OCI-LY1 (cell line): ENCODE data around the gene TEDC2.

Source experiments
- EZH2 ChIP-seq: fragments of 200-600 bp; sonication (generic), shearing (Covaris generic); IDR thresholded peaks from 2 replicates; pipeline ENCODE4 v1.8.0; 2017; ENCODE audit warnings: borderline replicate concordance, mixed run types, mild to moderate bottlenecking, antibody characterized with exemption, low read length, moderate library complexity, mixed read lengths
- TF ChIP-seq, protein P1 (sequence below): fragments of 200-600 bp; sonication (generic), shearing (Covaris generic); IDR thresholded peaks from 2 replicates; pipeline ENCODE4 v1.5.1; 2017; ENCODE audit warnings: mild to moderate bottlenecking, antibody characterized with exemption, low read length, moderate library complexity, mixed read lengths

DNA sequence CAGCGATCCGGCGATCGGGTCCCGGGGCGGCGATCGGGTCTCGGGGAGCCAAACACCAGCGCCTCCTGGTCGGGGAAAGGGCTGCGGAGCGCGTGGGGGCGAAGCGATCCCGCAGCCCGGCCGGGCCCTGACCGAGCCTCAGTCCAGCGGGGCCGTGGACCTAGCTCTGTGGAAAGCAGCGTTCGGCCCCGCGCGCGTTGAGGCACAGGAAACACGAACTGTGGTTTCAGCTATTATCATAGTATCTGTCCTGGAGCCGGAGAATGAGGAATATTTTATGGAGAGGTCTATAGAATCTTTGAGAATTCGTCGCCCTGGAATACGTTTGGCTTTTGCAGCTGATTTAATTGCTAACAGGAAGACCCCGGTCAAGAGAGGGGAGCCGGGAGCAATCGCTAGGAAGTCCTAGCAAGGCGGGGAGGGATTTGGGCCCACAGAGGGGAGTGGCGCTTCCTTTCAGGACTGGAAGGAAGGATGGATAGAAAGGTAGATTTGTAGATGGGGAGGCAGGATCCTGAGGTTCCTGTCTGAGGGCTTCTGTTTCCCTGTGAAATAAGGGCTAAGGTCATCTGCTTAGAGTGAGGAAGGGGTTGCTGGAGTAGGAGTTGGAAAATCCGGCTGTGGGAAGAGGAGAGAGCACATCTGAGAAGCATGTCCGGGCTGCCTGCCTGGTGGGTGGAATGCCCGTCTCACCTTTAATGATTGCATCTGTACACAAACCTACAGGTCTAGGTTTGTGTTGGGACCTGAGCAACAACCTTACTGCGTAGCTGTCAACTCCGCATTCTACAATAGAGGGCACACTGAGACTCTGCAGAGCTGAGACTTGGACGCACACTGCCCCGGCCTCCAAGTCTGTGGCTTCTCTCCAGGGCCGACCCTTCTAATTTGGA lies 29.9 kb upstream of the TEDC2 start:
- TF ChIP-seq, protein P1, sequence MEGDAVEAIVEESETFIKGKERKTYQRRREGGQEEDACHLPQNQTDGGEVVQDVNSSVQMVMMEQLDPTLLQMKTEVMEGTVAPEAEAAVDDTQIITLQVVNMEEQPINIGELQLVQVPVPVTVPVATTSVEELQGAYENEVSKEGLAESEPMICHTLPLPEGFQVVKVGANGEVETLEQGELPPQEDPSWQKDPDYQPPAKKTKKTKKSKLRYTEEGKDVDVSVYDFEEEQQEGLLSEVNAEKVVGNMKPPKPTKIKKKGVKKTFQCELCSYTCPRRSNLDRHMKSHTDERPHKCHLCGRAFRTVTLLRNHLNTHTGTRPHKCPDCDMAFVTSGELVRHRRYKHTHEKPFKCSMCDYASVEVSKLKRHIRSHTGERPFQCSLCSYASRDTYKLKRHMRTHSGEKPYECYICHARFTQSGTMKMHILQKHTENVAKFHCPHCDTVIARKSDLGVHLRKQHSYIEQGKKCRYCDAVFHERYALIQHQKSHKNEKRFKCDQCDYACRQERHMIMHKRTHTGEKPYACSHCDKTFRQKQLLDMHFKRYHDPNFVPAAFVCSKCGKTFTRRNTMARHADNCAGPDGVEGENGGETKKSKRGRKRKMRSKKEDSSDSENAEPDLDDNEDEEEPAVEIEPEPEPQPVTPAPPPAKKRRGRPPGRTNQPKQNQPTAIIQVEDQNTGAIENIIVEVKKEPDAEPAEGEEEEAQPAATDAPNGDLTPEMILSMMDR = peak; percentile 57
- no peak for TF ChIP-seq EZH2
